PC-9 (cell line): ENCODE results near the gene CDC73. TPM values are rescaled to one million over a fixed set of nuclear protein-coding genes. Genes with fewer than 3 reads are reported as not detected.

Experiments used
- BruUV-seq: library from RNA; stranded (reverse); fragments of 400-500 nt; replicated peaks from 2 replicates; lab custom pipeline; 2021; lab: Mats Ljungman, UMichigan
- CTCF ChIA-PET: fragments of 300-600 bp; sonication (Branson Sonifier 250); formaldehyde crosslinking; loops from one replicate; lab custom pipeline; 2022; ENCODE audit warnings: antibody characterized with exemption; lab: Charles Lee
- POLR2A ChIA-PET: fragments of 300-600 bp; sonication (Branson Sonifier 250); formaldehyde crosslinking; loops from one replicate; lab custom pipeline; 2022; ENCODE audit warnings: antibody characterized with exemption; ENCODE audit not compliant: unreplicated experiment; lab: Charles Lee
- DNase-seq, 2 experiments: peaks; one replicate each; pipeline versions ENCODE4 v3.0.0 to v3.0.0-alpha.2; 2015 to 2022; ENCODE audit warnings: mixed read lengths in 1 of 2
- H2AFZ ChIP-seq: fragments of 200-600 bp; sonication (generic); 2 replicates; pipeline ENCODE4 v1.8.1; 2017; ENCODE audit warnings: antibody characterized with exemption
- H3F3A ChIP-seq: fragments of 200-600 bp; sonication (generic); 2 replicates; pipeline ENCODE4 v1.8.1; 2017; ENCODE audit warnings: antibody characterized with exemption, mild to moderate bottlenecking, low read depth; ENCODE audit not compliant: insufficient read depth
- H3K27ac ChIP-seq: fragments of 200-600 bp; sonication (generic); 2 replicates; pipeline ENCODE4 v1.6.1; 2016; ENCODE audit warnings: mixed run types
- H3K27me3 ChIP-seq: fragments of 200-600 bp; sonication (generic); 2 replicates; pipeline ENCODE4 v1.6.1; 2016; ENCODE audit warnings: low read depth, mixed run types; ENCODE audit not compliant: insufficient read depth
- H3K36me3 ChIP-seq: fragments of 200-600 bp; sonication (generic); 2 replicates; pipeline ENCODE4 v1.6.1; 2016; ENCODE audit warnings: low read depth, mixed run types
- H3K4me1 ChIP-seq: fragments of 200-600 bp; sonication (generic); replicated peaks from 2 replicates; pipeline ENCODE4 v1.6.1; 2016; ENCODE audit warnings: mixed run types; ENCODE audit not compliant: insufficient read depth
- H3K4me2 ChIP-seq: fragments of 200-600 bp; sonication (generic); 2 replicates; pipeline ENCODE4 v1.6.1; 2017; ENCODE audit warnings: mixed run types
- H3K4me3 ChIP-seq: fragments of 200-600 bp; sonication (generic); 2 replicates; pipeline ENCODE4 v1.6.1; 2016; ENCODE audit warnings: mixed run types
- H3K79me2 ChIP-seq: fragments of 200-600 bp; sonication (generic); 2 replicates; pipeline ENCODE4 v1.6.1; 2017; ENCODE audit warnings: low read depth, mixed run types
- H3K9me2 ChIP-seq: fragments of 200-600 bp; sonication (generic); 2 replicates; pipeline ENCODE4 v1.8.1; 2017; ENCODE audit warnings: mild to moderate bottlenecking; ENCODE audit not compliant: insufficient read depth
- H3K9me3 ChIP-seq: fragments of 200-600 bp; sonication (generic); 2 replicates; pipeline ENCODE4 v1.8.1; 2016; ENCODE audit warnings: low read depth; ENCODE audit not compliant: insufficient read depth
- H4K20me1 ChIP-seq: fragments of 200-600 bp; sonication (generic); 2 replicates; pipeline ENCODE4 v1.8.1; 2017; ENCODE audit not compliant: insufficient read depth
- EZH2 ChIP-seq: fragments of 200-600 bp; sonication (generic); IDR thresholded peaks from 2 replicates; pipeline ENCODE4 v1.8.0; 2017; ENCODE audit warnings: antibody characterized with exemption, low read depth
- intact Hi-C: fragments of 100-400 bp; cut with micrococcal nuclease; formaldehyde crosslinking; loops from one replicate; pipeline ENCODE4 v1.10.0; 2022; ENCODE audit not compliant: unreplicated experiment
- total RNA-seq: library from RNA; stranded (reverse); gene quantifications from 2 replicates; pipeline ENCODE4 v1.2.3, GENCODE V29; 2021
- TF ChIP-seq, protein P1 (sequence below): fragments of 200-600 bp; sonication (generic); conservative IDR thresholded peaks from 2 replicates; pipeline ENCODE4 v1.6.1; 2017; ENCODE audit warnings: mixed run types, antibody characterized with exemption, mild to moderate bottlenecking, moderate library complexity

Gene CDC73
- total RNA-seq, 1 experiment from 2014 or later: 39.6 TPM

DNA sequence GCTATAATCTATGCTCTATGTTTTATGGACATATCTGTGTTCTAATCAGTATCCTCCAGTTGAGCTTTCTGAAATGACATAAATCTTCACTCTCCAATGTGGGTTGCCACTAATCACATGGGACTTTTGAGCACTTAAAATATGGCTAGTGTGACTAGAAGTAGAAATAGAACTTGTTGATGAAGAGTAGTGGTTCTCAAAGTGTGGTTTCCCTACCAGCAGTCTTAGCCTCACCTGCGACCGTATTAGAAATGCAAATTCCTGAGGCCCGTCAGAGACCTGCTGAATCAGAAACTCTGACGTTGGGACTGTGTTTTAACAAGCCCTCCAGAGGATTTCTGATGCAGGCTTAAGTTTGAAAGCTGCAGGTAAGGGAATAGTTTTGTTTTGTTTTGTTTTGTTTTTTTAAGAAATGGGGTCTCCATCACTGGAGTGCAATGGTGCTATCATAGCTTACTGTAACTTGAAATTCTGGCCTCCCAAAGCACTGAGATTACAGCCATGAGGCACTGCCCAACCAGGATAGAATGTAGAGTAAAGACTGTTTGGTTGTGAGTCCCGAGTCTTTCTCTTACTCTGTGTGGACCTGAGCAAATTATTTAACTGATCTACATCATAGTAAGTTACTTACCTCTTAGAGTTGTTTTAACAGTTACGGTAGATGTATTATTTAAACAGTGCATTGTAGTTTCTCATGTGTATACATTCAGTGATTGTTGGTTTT is 38.3 kb upstream of the CDC73 start:
- no TSS peak for BruUV-seq
- H3F3A ChIP-seq: no peaks in the 10 kb centered on the region
- H3K79me2 ChIP-seq: no peaks in the 10 kb centered on the region
- peaks cover 38% of the 10 kb centered on the region for H3K36me3 ChIP-seq
- no peak overlapping the region for H3K4me2 ChIP-seq
- no peak overlapping the region for H3K4me3 ChIP-seq
- H3K4me1 ChIP-seq: no peaks in the 10 kb centered on the region
- no peaks in the 10 kb centered on the region for H4K20me1 ChIP-seq
- H2AFZ ChIP-seq: no peak overlapping the region
- H3K27me3 ChIP-seq: no peaks in the 10 kb centered on the region
- TF ChIP-seq, protein P1, sequence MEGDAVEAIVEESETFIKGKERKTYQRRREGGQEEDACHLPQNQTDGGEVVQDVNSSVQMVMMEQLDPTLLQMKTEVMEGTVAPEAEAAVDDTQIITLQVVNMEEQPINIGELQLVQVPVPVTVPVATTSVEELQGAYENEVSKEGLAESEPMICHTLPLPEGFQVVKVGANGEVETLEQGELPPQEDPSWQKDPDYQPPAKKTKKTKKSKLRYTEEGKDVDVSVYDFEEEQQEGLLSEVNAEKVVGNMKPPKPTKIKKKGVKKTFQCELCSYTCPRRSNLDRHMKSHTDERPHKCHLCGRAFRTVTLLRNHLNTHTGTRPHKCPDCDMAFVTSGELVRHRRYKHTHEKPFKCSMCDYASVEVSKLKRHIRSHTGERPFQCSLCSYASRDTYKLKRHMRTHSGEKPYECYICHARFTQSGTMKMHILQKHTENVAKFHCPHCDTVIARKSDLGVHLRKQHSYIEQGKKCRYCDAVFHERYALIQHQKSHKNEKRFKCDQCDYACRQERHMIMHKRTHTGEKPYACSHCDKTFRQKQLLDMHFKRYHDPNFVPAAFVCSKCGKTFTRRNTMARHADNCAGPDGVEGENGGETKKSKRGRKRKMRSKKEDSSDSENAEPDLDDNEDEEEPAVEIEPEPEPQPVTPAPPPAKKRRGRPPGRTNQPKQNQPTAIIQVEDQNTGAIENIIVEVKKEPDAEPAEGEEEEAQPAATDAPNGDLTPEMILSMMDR: no peak
- no peak for TF ChIP-seq EZH2
- no peak overlapping the region for H3K27ac ChIP-seq
- H3K9me2 ChIP-seq: no peaks in the 10 kb centered on the region
- no peaks in the 10 kb centered on the region; the same call in 1 of the 2 replicates for H3K9me3 ChIP-seq
- intact Hi-C loops: no loop called here
- ChIA-PET POLR2A (no interaction called here), CTCF (no interaction called here)
- no peak for DNase-seq

DNA sequence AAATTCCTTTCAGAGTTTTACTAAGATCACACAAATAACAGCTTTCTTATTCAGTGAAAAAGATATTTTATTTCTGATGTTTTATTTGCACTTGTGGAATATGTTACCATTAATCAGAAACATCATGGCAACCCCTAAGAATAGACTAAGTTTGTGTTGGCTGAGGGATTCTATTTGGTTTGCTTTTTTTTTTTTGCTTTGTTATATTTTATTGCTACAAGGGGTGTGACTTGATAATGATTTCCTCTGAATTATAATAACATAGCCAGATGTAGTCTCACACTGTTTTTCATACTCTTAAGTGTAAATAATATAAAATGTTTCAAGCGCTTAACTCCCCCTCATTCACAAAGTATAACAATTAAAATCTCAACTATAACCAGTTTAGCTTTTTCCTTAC is 36.6 kb upstream of the CDC73 start:
- no peaks in the 10 kb centered on the region for H3K9me2 ChIP-seq
- H3K79me2 ChIP-seq: no peaks in the 10 kb centered on the region
- no peak overlapping the region for H3K4me3 ChIP-seq
- BruUV-seq: no TSS peak
- H3K4me2 ChIP-seq: no peak overlapping the region
- CTCF ChIA-PET: interaction anchor here (0.7 kb wide), 1 partner anchor 13 kb away, joined by 3 read pairs; no protein-coding TSS in a partner anchor
- no peaks in the 10 kb centered on the region for H3K9me3 ChIP-seq
- intact Hi-C loops: no loop called here
- no peak overlapping the region for H3K27ac ChIP-seq
- H2AFZ ChIP-seq: no peak overlapping the region
- no peak for TF ChIP-seq EZH2
- TF ChIP-seq, protein P1: no peak
- H3F3A ChIP-seq: no peaks in the 10 kb centered on the region
- POLR2A ChIA-PET: interaction anchor here (0.6 kb wide), 1 partner anchor 36 kb away, joined by 4 read pairs; no protein-coding TSS in a partner anchor
- no peak for DNase-seq
- no peaks in the 10 kb centered on the region for H3K27me3 ChIP-seq
- H3K4me1 ChIP-seq: no peaks in the 10 kb centered on the region
- H3K36me3 ChIP-seq: peaks cover 34% of the 10 kb centered on the region
- no peaks in the 10 kb centered on the region for H4K20me1 ChIP-seq

DNA sequence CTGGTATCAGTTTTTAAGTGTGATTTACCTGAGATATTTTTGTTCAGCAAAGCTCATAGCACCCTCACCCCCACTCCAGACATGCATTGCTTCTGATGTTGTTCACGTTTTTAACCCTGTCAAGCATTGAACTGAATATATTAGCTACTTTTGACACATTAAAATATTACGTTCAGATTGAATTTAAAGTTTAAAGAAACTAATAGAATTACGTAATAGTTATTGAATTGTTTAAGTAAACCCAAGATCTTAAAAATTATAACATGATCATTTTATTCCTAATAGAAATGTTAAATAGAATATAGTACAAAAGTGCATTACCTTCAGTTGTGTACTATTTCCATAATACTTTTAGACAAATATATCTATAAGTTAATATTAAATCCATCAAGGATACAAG is 35.5 kb upstream of the CDC73 start:
- H3K9me2 ChIP-seq: no peaks in the 10 kb centered on the region
- no peaks in the 10 kb centered on the region for H3K27me3 ChIP-seq
- no peaks in the 10 kb centered on the region for H3K9me3 ChIP-seq
- no peak overlapping the region for H2AFZ ChIP-seq
- no peak overlapping the region for H3K4me3 ChIP-seq
- H3K4me1 ChIP-seq: no peaks in the 10 kb centered on the region
- no peak overlapping the region for H3K4me2 ChIP-seq
- CTCF ChIA-PET: interaction anchor here (0.7 kb wide), 1 partner anchor 152 kb away, joined by 3 read pairs; no protein-coding TSS in a partner anchor
- H3K27ac ChIP-seq: no peak overlapping the region
- POLR2A ChIA-PET: no interaction called here
- H4K20me1 ChIP-seq: no peaks in the 10 kb centered on the region
- DNase-seq: no peak
- no peaks in the 10 kb centered on the region for H3F3A ChIP-seq
- intact Hi-C loops: no loop called here
- no peaks in the 10 kb centered on the region for H3K79me2 ChIP-seq
- peaks cover 34% of the 10 kb centered on the region for H3K36me3 ChIP-seq
- TF ChIP-seq, protein P1: no peak
- BruUV-seq: no TSS peak
